Left lung (tissue), 10 donors: ENCODE measurements around the gene FICD. TPM values are rescaled to one million over a fixed set of nuclear protein-coding genes. Genes with fewer than 3 reads are reported as not detected.

Experiments
- ATAC-seq: fragments of 200-7000 bp; cut with Tn5 transposase; one replicate; pipeline ENCODE4 v1.9.1; 2020; ENCODE audit warnings: moderate library complexity
- DNase-seq, 4 donors: peaks; one replicate each; pipeline ENCODE4 v3.0.0-alpha.2; 2013 to 2020
- H3K27ac ChIP-seq, 2 donors: fragments of 200-600 bp; sonication (generic) in 1 of 2; one replicate each; pipeline versions ENCODE4 v1.5.0 to v1.8.0; 2020 to 2021
- H3K27me3 ChIP-seq, 2 donors: fragments of 200-600 bp; sonication (generic) in 1 of 2; one replicate each; pipeline versions ENCODE4 v1.5.0 to v1.8.0; 2020 to 2021
- H3K36me3 ChIP-seq, 2 donors: fragments of 200-600 bp; sonication (generic) in 1 of 2; one replicate each; pipeline versions ENCODE4 v1.5.0 to v1.8.0; 2020 to 2021
- H3K4me1 ChIP-seq, 2 donors: fragments of 200-600 bp; one replicate each; pipeline ENCODE4 v1.8.0; 2021
- H3K4me3 ChIP-seq, 2 donors: fragments of 200-600 bp; sonication (generic) in 1 of 2; one replicate each; pipeline versions ENCODE4 v1.5.0 to v1.8.0; 2020 to 2021; ENCODE audit warnings: mild to moderate bottlenecking in 1 of 2
- H3K9me3 ChIP-seq, 2 donors: fragments of 200-600 bp; sonication (generic) in 1 of 2; one replicate each; pipeline versions ENCODE4 v1.5.0 to v1.8.0; 2020 to 2021
- intact Hi-C, 2 donors: fragments of 100-400 bp; cut with DNase I; formaldehyde crosslinking; loops; one replicate each; pipeline versions ENCODE4 v1.11.2 to v1.14.2; 2022
- polyA plus RNA-seq, 6 donors: library from polyadenylated mRNA; unstranded; fragments of 120-200 nt; gene quantifications; one replicate each; pipeline ENCODE4 v1.2.1, GENCODE V29; 2013; ENCODE audit not compliant: insufficient read length in 6 of 6
- total RNA-seq, 2 donors: library from RNA; stranded (reverse); fragmentation: NEBNext Ultra II Directional; extraction: Animal tissue kit (Norgen Biotek cat#: 25700); gene quantifications; one replicate each; pipeline ENCODE4 v1.2.1, GENCODE V29; 2021
- TF ChIP-seq, protein P1 (sequence below), 2 donors: fragments of 200-600 bp; sonication (generic) in 1 of 2; IDR thresholded peaks; one replicate each; pipeline versions ENCODE4 v1.5.0 to v1.8.0; 2021; ENCODE audit warnings: antibody characterized with exemption in 2 of 2
- donor health status: DM: no; HTN: yes; CAD: no.
- donor health status: DM: no; HTN: no; CAD: no.

Gene FICD
- total and polyA plus RNA-seq, 8 donors: 2.6 to 13.2 (median 3.1) TPM

DNA sequence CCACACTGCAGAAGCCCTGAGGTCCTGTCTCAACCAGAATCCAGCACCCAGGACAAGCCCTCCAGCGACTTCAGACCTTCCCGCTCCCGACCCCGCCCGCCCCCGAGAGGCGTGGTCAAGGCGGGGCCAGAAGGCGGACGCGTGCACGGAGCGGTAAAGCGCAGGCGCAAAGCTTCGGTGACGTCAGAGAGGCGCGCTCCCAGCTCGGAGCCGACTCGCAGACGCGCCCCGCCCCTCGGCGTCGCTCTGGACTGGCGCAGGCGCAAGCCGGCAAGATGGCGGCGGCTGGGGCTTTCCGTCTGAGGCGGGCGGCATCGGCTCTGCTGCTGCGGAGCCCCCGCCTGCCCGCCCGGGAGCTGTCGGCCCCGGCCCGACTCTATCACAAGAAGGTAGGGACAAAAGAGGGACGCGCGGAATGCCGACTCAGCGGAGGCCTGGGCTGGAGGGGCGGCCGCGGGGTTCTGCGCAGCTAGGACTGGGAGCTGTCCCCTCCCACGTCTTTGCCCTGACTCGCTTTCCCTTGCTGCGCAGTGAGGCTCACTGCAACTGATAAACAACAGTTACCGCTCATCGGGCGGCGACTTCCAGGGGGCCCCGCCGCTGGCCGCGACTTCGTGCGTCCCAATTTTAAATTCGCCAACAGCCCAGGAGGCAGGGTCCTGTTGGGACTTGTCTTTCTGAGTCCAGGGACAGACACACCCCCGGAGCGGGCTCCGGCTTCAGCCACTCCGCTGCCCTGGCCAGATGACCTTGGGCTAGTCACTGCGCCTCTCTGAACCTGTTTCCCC is 47.5 kb downstream of the FICD start, which contains the start of gene ISCU:
Gene ISCU (plus strand): TSS at position 249 of the 788 bp plus-strand sequence. CDS start 27 bp downstream, at position 276.
- no peaks in the 10 kb centered on the region for H3K27me3 ChIP-seq
- H3K36me3 ChIP-seq: peaks cover 0 to 38% of the 10 kb centered on the region in 2 donors
- intact Hi-C loops: no loop called here
- peak; percentile 98 to 100 (median 98) for DNase-seq
- H3K9me3 ChIP-seq: no peaks in the 10 kb centered on the region
- peak within 1 kb of the TSS; percentile 71 to 98 for H3K4me3 ChIP-seq
- peak; percentile 84 for ATAC-seq
- peaks cover 29 to 73% of the 10 kb centered on the region in 2 donors for H3K4me1 ChIP-seq
- H3K27ac ChIP-seq: peak within 1 kb of the TSS; percentile 91 to 92
- TF ChIP-seq, protein P1, sequence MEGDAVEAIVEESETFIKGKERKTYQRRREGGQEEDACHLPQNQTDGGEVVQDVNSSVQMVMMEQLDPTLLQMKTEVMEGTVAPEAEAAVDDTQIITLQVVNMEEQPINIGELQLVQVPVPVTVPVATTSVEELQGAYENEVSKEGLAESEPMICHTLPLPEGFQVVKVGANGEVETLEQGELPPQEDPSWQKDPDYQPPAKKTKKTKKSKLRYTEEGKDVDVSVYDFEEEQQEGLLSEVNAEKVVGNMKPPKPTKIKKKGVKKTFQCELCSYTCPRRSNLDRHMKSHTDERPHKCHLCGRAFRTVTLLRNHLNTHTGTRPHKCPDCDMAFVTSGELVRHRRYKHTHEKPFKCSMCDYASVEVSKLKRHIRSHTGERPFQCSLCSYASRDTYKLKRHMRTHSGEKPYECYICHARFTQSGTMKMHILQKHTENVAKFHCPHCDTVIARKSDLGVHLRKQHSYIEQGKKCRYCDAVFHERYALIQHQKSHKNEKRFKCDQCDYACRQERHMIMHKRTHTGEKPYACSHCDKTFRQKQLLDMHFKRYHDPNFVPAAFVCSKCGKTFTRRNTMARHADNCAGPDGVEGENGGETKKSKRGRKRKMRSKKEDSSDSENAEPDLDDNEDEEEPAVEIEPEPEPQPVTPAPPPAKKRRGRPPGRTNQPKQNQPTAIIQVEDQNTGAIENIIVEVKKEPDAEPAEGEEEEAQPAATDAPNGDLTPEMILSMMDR (IDR thresholded peaks at IDR 0.05): no peak

DNA sequence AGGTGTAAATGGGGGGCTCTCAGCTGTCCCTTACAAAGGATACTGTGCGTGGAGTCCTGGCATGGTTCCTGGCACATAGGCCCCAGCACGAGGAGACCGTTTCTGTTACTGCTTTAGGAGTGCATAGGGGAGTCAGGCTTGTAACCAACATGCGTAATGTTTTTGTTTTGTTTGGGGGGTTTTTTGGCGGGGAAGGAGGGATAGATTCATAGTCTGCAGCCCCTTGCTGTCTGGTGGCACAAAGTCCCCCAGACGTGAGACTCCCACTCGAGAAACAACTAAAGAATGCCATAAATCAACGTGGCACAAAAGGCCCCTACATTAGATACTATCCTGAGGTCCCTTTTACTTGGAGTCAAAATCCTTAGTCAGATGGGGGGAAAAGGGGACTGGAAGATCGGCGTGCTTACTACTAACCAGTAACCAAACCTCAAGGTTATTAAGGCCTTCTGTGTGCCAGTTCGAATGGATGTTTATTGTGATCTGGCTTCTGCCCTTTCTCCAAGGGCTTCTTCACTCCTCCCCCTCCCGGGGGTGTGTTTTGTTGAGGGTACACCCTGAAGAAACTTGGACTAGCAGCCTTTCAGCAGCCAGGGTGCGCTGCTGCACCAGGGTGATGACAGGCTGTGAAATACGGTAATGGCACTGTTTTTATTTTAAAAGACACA is 48.2 kb downstream of the FICD start:
- no peaks in the 10 kb centered on the region for H3K27me3 ChIP-seq
- peak overlapping the region; percentile 71 to 98 for H3K4me3 ChIP-seq
- peaks cover 32 to 71% of the 10 kb centered on the region in 2 donors for H3K4me1 ChIP-seq
- TF ChIP-seq, protein P1 (IDR thresholded peaks at IDR 0.05): peak; percentile 78 to 81
- H3K27ac ChIP-seq: peak overlapping the region; percentile 91 to 92
- ATAC-seq: peak; percentile 56
- DNase-seq: peak; percentile 56 to 90 (median 88)
- intact Hi-C loops: no loop called here
- no peaks in the 10 kb centered on the region for H3K9me3 ChIP-seq
- H3K36me3 ChIP-seq: peaks cover 4 to 43% of the 10 kb centered on the region in 2 donors

DNA sequence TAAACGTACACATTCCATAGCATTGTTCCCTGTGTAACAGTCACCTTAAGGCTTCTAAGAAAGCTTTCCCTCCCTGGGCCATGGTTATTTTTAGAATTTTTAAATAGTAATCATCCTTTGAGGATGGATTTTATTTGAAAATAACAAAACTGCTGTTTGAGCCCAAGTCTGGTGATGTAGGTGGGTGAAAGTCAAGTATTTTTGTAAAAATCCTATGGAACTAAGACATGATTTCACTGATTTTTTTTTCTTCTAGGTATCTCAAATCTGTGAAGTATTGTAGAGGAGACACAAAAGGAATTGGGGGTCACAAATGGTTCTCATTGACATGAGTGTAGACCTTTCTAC is 48.7 kb downstream of the FICD start:
- H3K36me3 ChIP-seq: peaks cover 4 to 48% of the 10 kb centered on the region in 2 donors
- H3K4me3 ChIP-seq: peak overlapping the region in 1 of 2 donors; percentile 98
- H3K9me3 ChIP-seq: no peaks in the 10 kb centered on the region
- peaks cover 34 to 71% of the 10 kb centered on the region in 2 donors for H3K4me1 ChIP-seq
- DNase-seq (no peak), ATAC-seq (no peak)
- TF ChIP-seq, protein P1 (IDR thresholded peaks at IDR 0.05): no peak
- no peaks in the 10 kb centered on the region for H3K27me3 ChIP-seq
- intact Hi-C loops: no loop called here
- H3K27ac ChIP-seq: peak overlapping the region; percentile 91 to 92

DNA sequence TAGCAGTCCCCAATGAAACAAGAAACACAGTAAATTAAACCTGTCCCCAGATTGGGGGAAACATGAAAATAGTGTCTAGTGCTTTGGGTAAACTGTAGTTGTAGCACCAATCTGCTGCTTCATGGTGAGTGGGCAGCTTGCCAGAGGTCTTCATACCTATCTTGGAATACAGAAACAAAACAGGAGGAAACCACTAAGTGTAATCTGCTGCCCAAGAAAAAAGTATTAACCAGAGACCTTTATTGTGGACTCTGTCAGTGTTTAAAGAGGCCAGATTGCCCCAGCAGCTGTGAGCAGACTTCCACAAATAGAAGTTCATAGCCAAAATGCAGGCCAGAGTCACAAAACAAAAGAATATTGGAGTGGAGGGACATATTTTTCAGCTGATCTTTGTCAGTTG is 49.6 kb downstream of the FICD start:
- no peak for DNase-seq
- peaks cover 26 to 63% of the 10 kb centered on the region in 2 donors for H3K4me1 ChIP-seq
- no peak overlapping the region for H3K27ac ChIP-seq
- ATAC-seq: no peak
- no peaks in the 10 kb centered on the region for H3K9me3 ChIP-seq
- no peaks in the 10 kb centered on the region for H3K27me3 ChIP-seq
- peaks cover 4 to 57% of the 10 kb centered on the region in 2 donors for H3K36me3 ChIP-seq
- intact Hi-C loops: loop anchor here in 1 of 2 donors (5.0 kb wide), 2 partner anchors 53 to 238 kb away; no protein-coding TSS in a partner anchor
- TF ChIP-seq, protein P1 (IDR thresholded peaks at IDR 0.05): no peak
- H3K4me3 ChIP-seq: no peak overlapping the region

DNA sequence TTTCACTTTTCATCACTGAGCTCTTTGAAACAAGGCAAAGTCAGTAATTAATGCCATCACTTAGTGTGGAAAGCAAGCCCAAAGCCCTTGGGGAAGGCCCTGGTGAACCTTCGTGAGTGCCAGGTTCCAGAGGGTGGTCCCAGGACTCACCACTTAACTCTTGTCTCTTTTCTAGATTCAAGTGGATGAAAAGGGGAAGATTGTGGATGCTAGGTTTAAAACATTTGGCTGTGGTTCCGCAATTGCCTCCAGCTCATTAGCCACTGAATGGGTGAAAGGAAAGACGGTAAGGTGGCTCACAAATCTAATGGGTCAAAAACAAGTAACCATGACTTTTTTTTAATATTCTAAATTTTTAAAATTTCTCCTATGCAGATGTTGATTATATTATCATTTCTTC is 50.1 kb downstream of the FICD start:
- peaks cover 4 to 62% of the 10 kb centered on the region in 2 donors for H3K36me3 ChIP-seq
- H3K4me1 ChIP-seq: peaks cover 22 to 58% of the 10 kb centered on the region in 2 donors
- H3K4me3 ChIP-seq: no peak overlapping the region
- no peak for ATAC-seq
- no peaks in the 10 kb centered on the region for H3K27me3 ChIP-seq
- intact Hi-C loops: loop anchor here in 1 of 2 donors (5.0 kb wide), 2 partner anchors 52 to 237 kb away; no protein-coding TSS in a partner anchor
- no peak for DNase-seq
- TF ChIP-seq, protein P1 (IDR thresholded peaks at IDR 0.05): no peak
- H3K27ac ChIP-seq: no peak overlapping the region
- no peaks in the 10 kb centered on the region for H3K9me3 ChIP-seq
